Liver (tissue), 9 donors: Measurements from ENCODE around the gene BZW2. TPM values are rescaled to one million over a fixed set of nuclear protein-coding genes. Genes with fewer than 3 reads are reported as not detected.

Experiments used
- DNase-seq: peaks from one replicate; pipeline ENCODE4 v3.0.0-alpha.2; 2017; ENCODE audit warnings: low spot score
- H3K27ac ChIP-seq, 2 donors: one replicate each; pipeline ENCODE4 v1.7.0; 2013; ENCODE audit warnings: inconsistent platforms in 2 of 2, low read length in 2 of 2, control low read depth in 1 of 2, low read depth in 1 of 2, mild to moderate bottlenecking in 1 of 2
- H3K27me3 ChIP-seq, 4 donors: one replicate each; pipeline versions ENCODE4 v1.6.1 to v1.7.0; 2013; ENCODE audit warnings: low read length in 3 of 4, inconsistent platforms in 1 of 4, mild to moderate bottlenecking in 1 of 4, moderate library complexity in 1 of 4; ENCODE audit not compliant: control insufficient read depth in 4 of 4, insufficient read depth in 4 of 4
- H3K36me3 ChIP-seq, 4 donors: one replicate each; pipeline versions ENCODE4 v1.6.1 to v1.7.0; 2013; ENCODE audit warnings: low read length in 3 of 4, mild to moderate bottlenecking in 3 of 4, low read depth in 1 of 4, moderate library complexity in 1 of 4; ENCODE audit not compliant: control insufficient read depth in 4 of 4, insufficient read depth in 3 of 4
- H3K4me1 ChIP-seq, 4 donors: one replicate each; pipeline versions ENCODE4 v1.6.1 to v1.7.0; 2013; ENCODE audit warnings: low read length in 3 of 4, mild to moderate bottlenecking in 3 of 4, moderate library complexity in 1 of 4; ENCODE audit not compliant: control insufficient read depth in 4 of 4, insufficient read depth in 4 of 4
- H3K4me3 ChIP-seq, 3 donors: one replicate each; pipeline versions ENCODE4 v1.6.1 to v1.7.0; 2013; ENCODE audit warnings: low read length in 3 of 3, control low read depth in 1 of 3, low read depth in 1 of 3, mild to moderate bottlenecking in 1 of 3
- H3K9ac ChIP-seq, 2 donors: one replicate each; pipeline ENCODE4 v1.7.0; 2013; ENCODE audit warnings: low read length in 2 of 2, mild to moderate bottlenecking in 2 of 2, moderate library complexity in 2 of 2, control low read depth in 1 of 2, low read depth in 1 of 2
- H3K9me3 ChIP-seq, 4 donors: one replicate each; pipeline versions ENCODE4 v1.6.1 to v1.7.0; 2013; ENCODE audit warnings: low read length in 3 of 4; ENCODE audit not compliant: control insufficient read depth in 4 of 4
- ATF3 ChIP-seq: IDR thresholded peaks from 2 replicates; pipeline ENCODE4 v1.6.1; 2016; ENCODE audit warnings: antibody characterized with exemption
- CTCF ChIP-seq: fragments of 150-350 bp; IDR thresholded peaks from 2 replicates; pipeline ENCODE4 v1.5.1; 2017; ENCODE audit warnings: improper control_type of control experiment, low read depth, low read length; ENCODE audit not compliant: missing input control
- EGR1 ChIP-seq, 2 donors: IDR thresholded peaks; 2 replicates each; pipeline ENCODE4 v1.6.1; 2016 to 2018; ENCODE audit warnings: antibody characterized with exemption in 2 of 2, low read depth in 2 of 2
- FOXA2 ChIP-seq: IDR thresholded peaks from 2 replicates; pipeline ENCODE4 v1.6.1; 2016; ENCODE audit warnings: antibody characterized with exemption
- GABPA ChIP-seq, 2 donors: IDR thresholded peaks in 1 of 2; conservative IDR thresholded peaks in 1 of 2; 2 replicates each; pipeline ENCODE4 v1.6.1; 2016; ENCODE audit warnings: antibody characterized with exemption in 2 of 2, mild to moderate bottlenecking in 1 of 2, moderate library complexity in 1 of 2
- HNF4A ChIP-seq, 2 donors: conservative IDR thresholded peaks; 2 replicates each; pipeline ENCODE4 v1.6.1; 2016; ENCODE audit warnings: antibody characterized with exemption in 2 of 2, mild to moderate bottlenecking in 2 of 2
- JUND ChIP-seq, 2 donors: IDR thresholded peaks; 2 replicates each; pipeline ENCODE4 v1.6.1; 2016; ENCODE audit warnings: antibody characterized with exemption in 2 of 2
- NR2F2 ChIP-seq: IDR thresholded peaks from 2 replicates; pipeline ENCODE4 v1.6.1; 2016; ENCODE audit warnings: antibody characterized with exemption
- RAD21 ChIP-seq, 2 donors: IDR thresholded peaks; 2 replicates each; pipeline ENCODE4 v1.6.1; 2016; ENCODE audit warnings: antibody characterized with exemption in 2 of 2, mild to moderate bottlenecking in 2 of 2
- RXRA ChIP-seq, 2 donors: IDR thresholded peaks; 2 replicates each; pipeline ENCODE4 v1.6.1; 2017 to 2018; ENCODE audit warnings: antibody characterized with exemption in 2 of 2, mild to moderate bottlenecking in 1 of 2
- YY1 ChIP-seq: IDR thresholded peaks from 2 replicates; pipeline ENCODE4 v1.6.1; 2016; ENCODE audit warnings: antibody characterized with exemption, mild to moderate bottlenecking
- WGBS: extraction: QIAGEN DNeasy Blood & Tissue Kit; methylation state at CpG from one replicate; pipeline ENCODE4 v1.1.7; 2013; 5-methylcytosine and 5-hydroxymethylcytosine counted together
- polyA plus RNA-seq, 2 donors: library from polyadenylated mRNA; stranded (reverse) in 1 of 2; unstranded in 1 of 2; fragments of 200-250 nt in 1 of 2; fragments of >200 nt in 1 of 2; fragmentation: Nextera tagmentation in 1 of 2; extraction: Ambion mirVana in 1 of 2; gene quantifications; one replicate each; pipeline versions ENCODE4 v1.2.1 to v1.2.3, GENCODE V29; 2013 to 2015
- total RNA-seq, 2 donors: library from RNA; depleted of rRNA; stranded (reverse); fragments of >200 nt; gene quantifications; one replicate each; pipeline ENCODE4 v1.2.3, GENCODE V29; 2014
- TF ChIP-seq, protein P1 (sequence below): IDR thresholded peaks from 2 replicates; pipeline ENCODE4 v1.6.1; 2016; ENCODE audit warnings: antibody characterized with exemption
- TF ChIP-seq, protein P2 (sequence below): IDR thresholded peaks from 2 replicates; pipeline ENCODE4 v1.6.1; 2016; ENCODE audit warnings: antibody characterized with exemption
- TF ChIP-seq, protein P3 (sequence below): IDR thresholded peaks from 2 replicates; pipeline ENCODE4 v1.6.1; 2016; ENCODE audit warnings: antibody characterized with exemption, mild to moderate bottlenecking
- donor health status: healthy.
- donor health status: healthy.
- donor health status: healthy.
- donor health status: healthy.
- donor health status: healthy.

The BZW2 gene
- total and polyA plus RNA-seq, 4 donors = 10.9 to 18.6 (median 13.1) TPM

GRCh38 chr7:16671811-16672210 lies 25.8 kb downstream of the BZW2 start:
- no peaks in the 10 kb centered on the region for H3K27me3 ChIP-seq
- peaks cover 1 to 6% (median 4%) of the 10 kb centered on the region in 4 donors for H3K36me3 ChIP-seq
- H3K27ac ChIP-seq = no peak overlapping the region
- WGBS = 98% methylated on average over 3 of the region's 3 CpGs
- DNase-seq = no peak
- no peaks in the 10 kb centered on the region for H3K9me3 ChIP-seq
- no peak overlapping the region for H3K4me3 ChIP-seq
- TF ChIP-seq, protein P1, sequence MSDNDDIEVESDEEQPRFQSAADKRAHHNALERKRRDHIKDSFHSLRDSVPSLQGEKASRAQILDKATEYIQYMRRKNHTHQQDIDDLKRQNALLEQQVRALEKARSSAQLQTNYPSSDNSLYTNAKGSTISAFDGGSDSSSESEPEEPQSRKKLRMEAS = no peak
- no peak for TF ChIP-seq FOXA2
- no peaks in the 10 kb centered on the region for H3K4me1 ChIP-seq
- H3K9ac ChIP-seq = no peak overlapping the region

- Histone ChIP-seq H3K27ac (no peak overlapping the region), H3K4me1 (no peaks in the 10 kb centered on the region), H3K27me3 (no peaks in the 10 kb centered on the region), H3K9me3 (no peaks in the 10 kb centered on the region), H3K4me3 (no peak overlapping the region), H3K9ac (no peak overlapping the region), H3K36me3 (peaks cover 1 to 9% (median 5%) of the 10 kb centered on the region in 4 donors)
- TF ChIP-seq CTCF = no peak
- TF ChIP-seq, protein P2, sequence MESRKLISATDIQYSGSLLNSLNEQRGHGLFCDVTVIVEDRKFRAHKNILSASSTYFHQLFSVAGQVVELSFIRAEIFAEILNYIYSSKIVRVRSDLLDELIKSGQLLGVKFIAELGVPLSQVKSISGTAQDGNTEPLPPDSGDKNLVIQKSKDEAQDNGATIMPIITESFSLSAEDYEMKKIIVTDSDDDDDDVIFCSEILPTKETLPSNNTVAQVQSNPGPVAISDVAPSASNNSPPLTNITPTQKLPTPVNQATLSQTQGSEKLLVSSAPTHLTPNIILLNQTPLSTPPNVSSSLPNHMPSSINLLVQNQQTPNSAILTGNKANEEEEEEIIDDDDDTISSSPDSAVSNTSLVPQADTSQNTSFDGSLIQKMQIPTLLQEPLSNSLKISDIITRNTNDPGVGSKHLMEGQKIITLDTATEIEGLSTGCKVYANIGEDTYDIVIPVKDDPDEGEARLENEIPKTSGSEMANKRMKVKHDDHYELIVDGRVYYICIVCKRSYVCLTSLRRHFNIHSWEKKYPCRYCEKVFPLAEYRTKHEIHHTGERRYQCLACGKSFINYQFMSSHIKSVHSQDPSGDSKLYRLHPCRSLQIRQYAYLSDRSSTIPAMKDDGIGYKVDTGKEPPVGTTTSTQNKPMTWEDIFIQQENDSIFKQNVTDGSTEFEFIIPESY = no peak
- TF ChIP-seq RAD21 (IDR thresholded peaks at IDR 0.05) = no peak
- no peak for TF ChIP-seq NR2F2
- TF ChIP-seq RXRA (IDR thresholded peaks at IDR 0.05) = no peak
- no peak for TF ChIP-seq ATF3
- TF ChIP-seq EGR1 (IDR thresholded peaks at IDR 0.05; ENCODE audit: low read depth in 2 of 2) = no peak
- no peak for TF ChIP-seq JUND (IDR thresholded peaks at IDR 0.05)
- no peak for TF ChIP-seq FOXA2
- no peak for TF ChIP-seq YY1
- TF ChIP-seq GABPA (IDR thresholded peaks at IDR 0.05 in 1 of 2, conservative IDR thresholded peaks at IDR 0.05 in 1 of 2) = no peak
- WGBS = 97% methylated on average over 3 of the region's 3 CpGs
- no peak for DNase-seq
Observed at GRCh38 chr7:16675277-16675676, 29.3 kb downstream of the BZW2 start.

DNA sequence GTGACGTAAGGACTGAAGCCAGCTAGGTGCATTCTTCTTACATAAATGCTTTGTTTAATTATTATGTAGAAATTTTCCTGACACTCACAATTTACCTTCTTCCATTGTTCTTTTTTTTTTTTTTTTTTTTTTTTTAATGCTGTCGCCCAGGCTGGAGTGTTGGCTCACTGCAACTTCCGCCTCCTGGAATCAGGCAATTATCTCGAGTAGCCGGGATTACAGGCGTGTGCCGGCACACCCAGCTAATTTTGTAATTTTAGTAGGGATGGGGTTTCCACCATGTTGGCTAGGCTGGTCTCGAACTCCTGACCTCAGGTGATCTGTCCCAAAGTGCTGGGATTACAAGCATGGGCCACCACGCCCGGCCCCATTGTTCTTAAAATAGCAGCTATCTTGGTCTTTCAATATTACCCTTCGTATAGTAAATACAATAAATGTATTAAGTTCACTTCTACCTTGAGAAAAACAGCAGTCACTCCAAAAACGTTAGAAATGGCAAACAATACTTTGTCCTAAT lies 32.1 kb downstream of the BZW2 start:
- H3K27me3 ChIP-seq = no peaks in the 10 kb centered on the region
- no peak for DNase-seq
- 91% methylated on average over 12 of the region's 12 CpGs for WGBS
- H3K4me3 ChIP-seq = no peak overlapping the region
- H3K9ac ChIP-seq = no peak overlapping the region
- no peak overlapping the region for H3K27ac ChIP-seq
- no peaks in the 10 kb centered on the region for H3K4me1 ChIP-seq
- no peaks in the 10 kb centered on the region for H3K9me3 ChIP-seq
- peaks cover 1 to 17% (median 11%) of the 10 kb centered on the region in 4 donors for H3K36me3 ChIP-seq
- TF ChIP-seq, protein P2 = no peak
- TF ChIP-seq, protein P3, sequence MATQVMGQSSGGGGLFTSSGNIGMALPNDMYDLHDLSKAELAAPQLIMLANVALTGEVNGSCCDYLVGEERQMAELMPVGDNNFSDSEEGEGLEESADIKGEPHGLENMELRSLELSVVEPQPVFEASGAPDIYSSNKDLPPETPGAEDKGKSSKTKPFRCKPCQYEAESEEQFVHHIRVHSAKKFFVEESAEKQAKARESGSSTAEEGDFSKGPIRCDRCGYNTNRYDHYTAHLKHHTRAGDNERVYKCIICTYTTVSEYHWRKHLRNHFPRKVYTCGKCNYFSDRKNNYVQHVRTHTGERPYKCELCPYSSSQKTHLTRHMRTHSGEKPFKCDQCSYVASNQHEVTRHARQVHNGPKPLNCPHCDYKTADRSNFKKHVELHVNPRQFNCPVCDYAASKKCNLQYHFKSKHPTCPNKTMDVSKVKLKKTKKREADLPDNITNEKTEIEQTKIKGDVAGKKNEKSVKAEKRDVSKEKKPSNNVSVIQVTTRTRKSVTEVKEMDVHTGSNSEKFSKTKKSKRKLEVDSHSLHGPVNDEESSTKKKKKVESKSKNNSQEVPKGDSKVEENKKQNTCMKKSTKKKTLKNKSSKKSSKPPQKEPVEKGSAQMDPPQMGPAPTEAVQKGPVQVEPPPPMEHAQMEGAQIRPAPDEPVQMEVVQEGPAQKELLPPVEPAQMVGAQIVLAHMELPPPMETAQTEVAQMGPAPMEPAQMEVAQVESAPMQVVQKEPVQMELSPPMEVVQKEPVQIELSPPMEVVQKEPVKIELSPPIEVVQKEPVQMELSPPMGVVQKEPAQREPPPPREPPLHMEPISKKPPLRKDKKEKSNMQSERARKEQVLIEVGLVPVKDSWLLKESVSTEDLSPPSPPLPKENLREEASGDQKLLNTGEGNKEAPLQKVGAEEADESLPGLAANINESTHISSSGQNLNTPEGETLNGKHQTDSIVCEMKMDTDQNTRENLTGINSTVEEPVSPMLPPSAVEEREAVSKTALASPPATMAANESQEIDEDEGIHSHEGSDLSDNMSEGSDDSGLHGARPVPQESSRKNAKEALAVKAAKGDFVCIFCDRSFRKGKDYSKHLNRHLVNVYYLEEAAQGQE = no peak
- TF ChIP-seq ATF3 = no peak
- TF ChIP-seq RAD21 (IDR thresholded peaks at IDR 0.05) = no peak
- TF ChIP-seq CTCF = no peak
- no peak for TF ChIP-seq HNF4A (conservative IDR thresholded peaks at IDR 0.05)
